ENCODE results near the gene SSTR3. TPM values are rescaled to one million over a fixed set of nuclear protein-coding genes. Genes with fewer than 3 reads are reported as not detected.
A peak's percentile ranks its signal among the peaks of the same experiment; 100 is the strongest.

Gene SSTR3
- total and polyA plus RNA-seq, 2 of the 4 experiments (the other 2 are of a cell fraction), result under 0.01 to 0.07 TPM

DNA sequence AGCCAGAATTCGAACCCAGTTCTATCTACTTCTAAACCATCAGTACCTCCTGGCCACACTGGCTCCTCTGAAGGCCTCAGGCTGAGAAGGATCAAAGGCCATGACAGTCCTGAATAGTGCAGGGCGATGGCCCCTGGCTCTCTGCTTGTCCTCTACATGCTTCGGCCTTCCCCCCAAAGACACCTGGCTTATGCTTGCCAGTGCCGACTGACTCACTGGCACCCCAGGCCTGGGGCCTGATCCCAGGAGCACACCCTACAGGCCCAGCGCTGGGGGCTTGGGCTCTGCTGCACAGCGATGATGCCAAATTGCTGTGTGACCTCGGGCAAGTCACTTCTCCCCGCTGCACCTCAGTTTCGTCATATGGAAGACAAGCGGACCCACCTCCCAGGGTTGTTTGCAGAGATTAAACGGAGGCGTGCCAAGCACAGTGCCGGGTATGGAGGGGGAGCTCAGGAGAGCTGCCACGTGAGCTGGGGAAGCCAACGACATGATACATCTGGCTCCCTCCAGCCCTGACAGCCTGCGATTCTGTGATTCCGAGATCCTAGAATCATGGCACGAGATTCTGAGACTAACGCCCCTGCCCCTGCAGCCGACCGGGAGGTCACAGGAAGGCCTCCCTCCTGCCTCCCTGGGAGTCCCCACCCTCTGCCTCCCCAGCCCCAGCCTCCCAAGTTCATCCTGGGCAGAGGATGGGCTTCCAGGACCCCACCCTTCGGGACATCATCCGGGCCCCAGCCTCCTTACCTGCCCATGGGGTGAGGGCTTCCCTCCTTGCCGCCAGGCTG lies 1.0 kb downstream of the SSTR3 start:
- H3K9me3 ChIP-seq (ENCODE audit: control insufficient read depth, insufficient read depth, low read length), result no peaks in the 10 kb centered on the region
- intact Hi-C loops (cut with micrococcal nuclease), result no loop called here
- ATAC-seq (ENCODE audit: low read depth) (0 out of 2 replicates have a peak, but pooled peaks have one; percentile 6), DNase-seq (no peak)
- no peaks in the 10 kb centered on the region for H3K36me3 ChIP-seq (ENCODE audit: control insufficient read depth, insufficient read depth, low read length)
- dilution Hi-C loops (cut with HindIII; ENCODE audit: low sequenced_read_pairs, unreplicated experiment), result no loop called here
- TF ChIP-seq RAD21 (IDR thresholded peaks at IDR 0.05; ENCODE audit: low read length) (no peak), POLR2A (IDR thresholded peaks at IDR 0.05; ENCODE audit: low read depth, low read length) (no peak), MAZ (IDR thresholded peaks at IDR 0.05; ENCODE audit: borderline replicate concordance, low read depth, low read length) (no peak), FOS (IDR thresholded peaks at IDR 0.05; ENCODE audit: low read depth, low read length) (no peak)
- TF ChIP-seq, protein P1, sequence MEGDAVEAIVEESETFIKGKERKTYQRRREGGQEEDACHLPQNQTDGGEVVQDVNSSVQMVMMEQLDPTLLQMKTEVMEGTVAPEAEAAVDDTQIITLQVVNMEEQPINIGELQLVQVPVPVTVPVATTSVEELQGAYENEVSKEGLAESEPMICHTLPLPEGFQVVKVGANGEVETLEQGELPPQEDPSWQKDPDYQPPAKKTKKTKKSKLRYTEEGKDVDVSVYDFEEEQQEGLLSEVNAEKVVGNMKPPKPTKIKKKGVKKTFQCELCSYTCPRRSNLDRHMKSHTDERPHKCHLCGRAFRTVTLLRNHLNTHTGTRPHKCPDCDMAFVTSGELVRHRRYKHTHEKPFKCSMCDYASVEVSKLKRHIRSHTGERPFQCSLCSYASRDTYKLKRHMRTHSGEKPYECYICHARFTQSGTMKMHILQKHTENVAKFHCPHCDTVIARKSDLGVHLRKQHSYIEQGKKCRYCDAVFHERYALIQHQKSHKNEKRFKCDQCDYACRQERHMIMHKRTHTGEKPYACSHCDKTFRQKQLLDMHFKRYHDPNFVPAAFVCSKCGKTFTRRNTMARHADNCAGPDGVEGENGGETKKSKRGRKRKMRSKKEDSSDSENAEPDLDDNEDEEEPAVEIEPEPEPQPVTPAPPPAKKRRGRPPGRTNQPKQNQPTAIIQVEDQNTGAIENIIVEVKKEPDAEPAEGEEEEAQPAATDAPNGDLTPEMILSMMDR (conservative IDR thresholded peaks at IDR 0.05; ENCODE audit: low read depth, low read length), result no peak
- H3K27ac ChIP-seq (ENCODE audit: insufficient read depth, low read length), result no peak overlapping the region
- POLR2A ChIA-PET (ENCODE audit: unreplicated experiment), result no interaction called here
- H3K9me1 ChIP-seq (ENCODE audit: insufficient read depth, low read length), result no peaks in the 10 kb centered on the region
- BruUV-seq (replicated peaks), result no TSS peak
- H2BK20ac ChIP-seq (ENCODE audit: low read depth, low read length), result no peak overlapping the region
- peaks cover 68% of the 10 kb centered on the region for H3K27me3 ChIP-seq (ENCODE audit: control insufficient read depth, insufficient read depth, low read length)
- H3K4me3 ChIP-seq (ENCODE audit: insufficient read depth, low read depth, low read length), result no peak overlapping the region
- peaks cover 4% of the 10 kb centered on the region; the same call in 1 of the 2 replicates for H3K4me1 ChIP-seq (ENCODE audit: control insufficient read depth, insufficient read depth, low read length)
- H4K8ac ChIP-seq (ENCODE audit: low read depth in 2 of 2, low read length in 2 of 2), result no peak overlapping the region
- no peak overlapping the region for H3K9ac ChIP-seq (ENCODE audit: low read depth, low read length)
- no peaks in the 10 kb centered on the region for H4K20me1 ChIP-seq (ENCODE audit: insufficient read depth, low read length)
- no peak overlapping the region for H4K91ac ChIP-seq (ENCODE audit: insufficient read depth, low read depth, low read length)
- H3K4ac ChIP-seq (ENCODE audit: low read depth, low read length), result no peak overlapping the region
- H2AK9ac ChIP-seq (replicated peaks; ENCODE audit: low read depth, low read length, poor library complexity), result no peak overlapping the region
- 56% methylated on average over 10 of the region's 24 CpGs; no CpG with 5 or more reads in 1 of the 2 experiments for WGBS, 2 experiments (ENCODE audit: extremely low coverage in 2 of 2, insufficient read length in 1 of 2)
- no peak overlapping the region for H4K5ac ChIP-seq (ENCODE audit: low read depth, low read length)
- H3K18ac ChIP-seq (ENCODE audit: low read depth, low read length), result no peak overlapping the region
- in situ Hi-C loops (cut with MboI; ENCODE audit: low sequenced_read_pairs), result no loop called here
- CTCF ChIA-PET, result no interaction called here
- no peak overlapping the region for H3K4me2 ChIP-seq (ENCODE audit: low read depth, low read length)
- H2BK5ac ChIP-seq (ENCODE audit: low read depth, low read length, poor library complexity, severe bottlenecking), result no peak overlapping the region
- H3K56ac ChIP-seq (ENCODE audit: extremely low read depth, insufficient read depth, low read length), result no peak overlapping the region
- H2BK15ac ChIP-seq (ENCODE audit: low read depth, low read length), result no peak overlapping the region
- H2BK120ac ChIP-seq (ENCODE audit: low read depth, low read length), result no peak overlapping the region
- H3K79me1 ChIP-seq (ENCODE audit: low read depth in 1 of 2, low read length in 2 of 2), result no peaks in the 10 kb centered on the region
- no peak overlapping the region for H2AK5ac ChIP-seq (ENCODE audit: low read depth, low read length)
- H3K23ac ChIP-seq (ENCODE audit: low read depth, low read length), result no peak overlapping the region
- no peak overlapping the region for H2AFZ ChIP-seq (replicated peaks; ENCODE audit: low read length, poor library complexity)
- H3K14ac ChIP-seq (replicated peaks; ENCODE audit: low read depth, low read length), result no peak overlapping the region
